NT2/D1 (cell line): ENCODE results near the gene SMCO3.

Source experiments
- SUZ12 ChIP-seq: IDR thresholded peaks from 2 replicates; pipeline ENCODE4 v1.6.1; 2011; ENCODE audit not compliant: insufficient read length, insufficient read depth; ENCODE audit errors: extremely low read depth
- YY1 ChIP-seq: IDR thresholded peaks from 2 replicates; pipeline ENCODE4 v1.6.1; 2011; ENCODE audit not compliant: insufficient read length, insufficient read depth
- ZNF274 ChIP-seq: IDR thresholded peaks from 2 replicates; pipeline ENCODE4 v1.6.1; 2011; ENCODE audit warnings: mild to moderate bottlenecking, low read depth, low read length

DNA sequence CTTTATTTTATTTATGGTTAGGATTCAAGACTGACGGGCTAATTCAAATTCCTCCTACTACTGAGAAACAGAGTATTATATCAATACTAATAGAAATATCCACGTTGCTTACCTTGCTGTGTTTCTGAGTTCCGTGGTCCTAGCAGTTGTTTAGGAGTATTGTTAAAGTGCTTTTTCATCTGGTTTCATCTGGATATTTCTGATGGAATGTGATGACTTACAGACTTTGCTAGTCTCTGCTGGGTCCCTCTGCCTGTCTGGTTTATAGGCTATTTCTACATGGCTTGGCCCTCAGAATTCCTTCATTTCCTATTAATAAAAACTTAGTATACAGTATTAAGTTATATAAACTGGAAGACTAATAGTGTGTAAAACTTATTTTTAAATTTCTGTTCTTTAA lies at the start of gene SMCO3:
- no peak for TF ChIP-seq ZNF274
- no peak for TF ChIP-seq YY1
- TF ChIP-seq SUZ12, result no peak
